CD4-positive, alpha-beta T cell treated with Interleukin-10 for 1 hour (primary cell): ENCODE data around the gene SACS.
"Not testable (repeated sequence)": the region's sequence is repeated elsewhere in the genome, so short reads cannot be mapped to it uniquely, and the experiment has no call there.

Experiments used
- DNase-seq: peaks from one replicate; pipeline ENCODE4 v3.0.0-alpha.2; 2020

Gene SACS

GRCh38 chr13:23455401-23456185 lies 22.1 kb upstream of the SACS start:
- no peak for DNase-seq

GRCh38 chr13:23453132-23453531 lies 19.6 kb upstream of the SACS start:
- no peak for DNase-seq

GRCh38 chr13:23450340-23451046 lies 17.0 kb upstream of the SACS start:
- no peak for DNase-seq

- no peak for DNase-seq
Observed at GRCh38 chr13:23449398-23450162, 16.1 kb upstream of the SACS start.

- no peak for DNase-seq
Observed at GRCh38 chr13:23447927-23448326, 14.4 kb upstream of the SACS start.

- DNase-seq, result no peak
Observed at GRCh38 chr13:23445794-23446193, 12.3 kb upstream of the SACS start.

- no peak for DNase-seq
Observed at GRCh38 chr13:23443878-23444277, 10.4 kb upstream of the SACS start.

GRCh38 chr13:23443110-23443509 lies 9.6 kb upstream of the SACS start:
- DNase-seq, result no peak

GRCh38 chr13:23440821-23441618 lies 7.5 kb upstream of the SACS start:
- DNase-seq, result no peak

- DNase-seq, result not testable (repeated sequence)
Observed at GRCh38 chr13:23440324-23440723, 6.8 kb upstream of the SACS start.

- no peak for DNase-seq
Observed at GRCh38 chr13:23437916-23438315, 4.4 kb upstream of the SACS start.

- DNase-seq, result no peak
Observed at GRCh38 chr13:23436680-23437079, 3.2 kb upstream of the SACS start.

GRCh38 chr13:23434491-23434890 lies 989 bp upstream of the SACS start:
- no peak for DNase-seq

- DNase-seq, result no peak
Observed at GRCh38 chr13:23432626-23433025, 876 bp downstream of the SACS start.

- no peak for DNase-seq
Observed at GRCh38 chr13:23430664-23431063, 2.8 kb downstream of the SACS start.

GRCh38 chr13:23427881-23428528 lies 5.5 kb downstream of the SACS start:
- no peak for DNase-seq

GRCh38 chr13:23427342-23427843 lies 6.1 kb downstream of the SACS start:
- DNase-seq, result no peak

- no peak for DNase-seq
Observed at GRCh38 chr13:23421596-23421995, 11.9 kb downstream of the SACS start.

GRCh38 chr13:23418776-23419683 lies 14.5 kb downstream of the SACS start:
- DNase-seq, result no peak

GRCh38 chr13:23414682-23415081 lies 18.8 kb downstream of the SACS start:
- DNase-seq, result no peak

GRCh38 chr13:23411706-23412105 lies 21.8 kb downstream of the SACS start:
- no peak for DNase-seq
